ENCODE measurements around the gene BCAS3. TPM values are rescaled to one million over a fixed set of nuclear protein-coding genes. Genes with fewer than 3 reads are reported as not detected.

The BCAS3 gene
- total and polyA plus RNA-seq, 10 donors = 3.7 to 56.0 (median 42.3) TPM

DNA sequence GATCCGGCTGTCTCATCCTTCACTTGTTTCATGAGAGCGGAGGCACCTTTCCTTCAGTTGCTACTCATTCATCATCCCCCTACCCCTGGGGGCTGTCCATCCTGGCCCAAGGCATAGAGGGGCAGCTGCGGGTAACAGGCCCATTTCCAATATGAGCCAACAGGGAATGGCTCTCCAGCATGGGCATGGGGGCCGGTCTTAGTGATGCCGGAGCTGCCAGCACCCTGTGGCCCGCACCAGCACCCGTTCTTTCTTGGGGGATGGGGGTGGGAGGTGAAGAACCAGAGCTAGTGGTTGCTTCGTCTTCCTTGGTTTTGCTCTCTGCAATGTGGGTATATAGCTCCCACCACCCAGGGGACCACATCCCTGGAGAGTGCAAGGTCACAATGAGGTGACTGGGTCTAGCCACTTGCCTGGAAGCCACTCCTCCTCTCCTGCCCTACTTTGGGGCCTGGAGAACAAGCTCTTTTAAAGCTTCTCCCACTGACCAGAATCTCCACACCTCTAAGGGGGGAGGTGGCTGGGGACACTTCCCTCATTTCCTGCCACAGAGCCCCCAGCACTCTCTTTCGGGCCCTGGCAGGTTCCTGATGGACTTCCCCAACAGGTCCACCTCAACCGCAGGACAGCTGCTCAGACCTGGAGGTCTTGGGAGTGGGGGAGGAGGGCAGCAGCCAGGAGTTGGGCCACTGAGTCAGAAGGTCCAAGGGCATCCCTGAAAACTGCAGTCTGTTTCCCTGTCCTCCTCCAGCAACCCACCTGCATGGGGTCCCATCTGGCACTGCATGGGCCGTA lies 710.1 kb downstream of the BCAS3 start:
- H3K27me3 ChIP-seq (replicated peaks in 1 of 7) = peaks cover 0 to 26% (median 0%) of the 10 kb centered on the region in 7 donors
- H3K4me1 ChIP-seq = peaks cover 2 to 14% (median 7%) of the 10 kb centered on the region in 6 donors
- intact Hi-C loops (cut with DNase I; ENCODE audit: low total_unique reads) = loop anchor here (10.0 kb wide), 1 partner anchor 383 kb away; no protein-coding TSS in a partner anchor
- H3K36me3 ChIP-seq = peaks cover 0 to 9% (median 0%) of the 10 kb centered on the region in 6 donors
- TF ChIP-seq POLR2A (IDR thresholded peaks at IDR 0.05) (no peak), POLR2AphosphoS5 (IDR thresholded peaks at IDR 0.05) (no peak)
- TF ChIP-seq, protein P1, sequence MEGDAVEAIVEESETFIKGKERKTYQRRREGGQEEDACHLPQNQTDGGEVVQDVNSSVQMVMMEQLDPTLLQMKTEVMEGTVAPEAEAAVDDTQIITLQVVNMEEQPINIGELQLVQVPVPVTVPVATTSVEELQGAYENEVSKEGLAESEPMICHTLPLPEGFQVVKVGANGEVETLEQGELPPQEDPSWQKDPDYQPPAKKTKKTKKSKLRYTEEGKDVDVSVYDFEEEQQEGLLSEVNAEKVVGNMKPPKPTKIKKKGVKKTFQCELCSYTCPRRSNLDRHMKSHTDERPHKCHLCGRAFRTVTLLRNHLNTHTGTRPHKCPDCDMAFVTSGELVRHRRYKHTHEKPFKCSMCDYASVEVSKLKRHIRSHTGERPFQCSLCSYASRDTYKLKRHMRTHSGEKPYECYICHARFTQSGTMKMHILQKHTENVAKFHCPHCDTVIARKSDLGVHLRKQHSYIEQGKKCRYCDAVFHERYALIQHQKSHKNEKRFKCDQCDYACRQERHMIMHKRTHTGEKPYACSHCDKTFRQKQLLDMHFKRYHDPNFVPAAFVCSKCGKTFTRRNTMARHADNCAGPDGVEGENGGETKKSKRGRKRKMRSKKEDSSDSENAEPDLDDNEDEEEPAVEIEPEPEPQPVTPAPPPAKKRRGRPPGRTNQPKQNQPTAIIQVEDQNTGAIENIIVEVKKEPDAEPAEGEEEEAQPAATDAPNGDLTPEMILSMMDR (IDR thresholded peaks at IDR 0.05 in 8 of 11, conservative IDR thresholded peaks at IDR 0.05 in 3 of 11) = no peak
- no peak overlapping the region for H3K27ac ChIP-seq
- DNase-seq = no peak
- no peak overlapping the region for H3K4me3 ChIP-seq
- no peaks in the 10 kb centered on the region for H3K9me3 ChIP-seq
- 84 to 91% (median 86%) methylated on average over 7 to 11 of the region's 11 CpGs for WGBS, 5 donors

DNA sequence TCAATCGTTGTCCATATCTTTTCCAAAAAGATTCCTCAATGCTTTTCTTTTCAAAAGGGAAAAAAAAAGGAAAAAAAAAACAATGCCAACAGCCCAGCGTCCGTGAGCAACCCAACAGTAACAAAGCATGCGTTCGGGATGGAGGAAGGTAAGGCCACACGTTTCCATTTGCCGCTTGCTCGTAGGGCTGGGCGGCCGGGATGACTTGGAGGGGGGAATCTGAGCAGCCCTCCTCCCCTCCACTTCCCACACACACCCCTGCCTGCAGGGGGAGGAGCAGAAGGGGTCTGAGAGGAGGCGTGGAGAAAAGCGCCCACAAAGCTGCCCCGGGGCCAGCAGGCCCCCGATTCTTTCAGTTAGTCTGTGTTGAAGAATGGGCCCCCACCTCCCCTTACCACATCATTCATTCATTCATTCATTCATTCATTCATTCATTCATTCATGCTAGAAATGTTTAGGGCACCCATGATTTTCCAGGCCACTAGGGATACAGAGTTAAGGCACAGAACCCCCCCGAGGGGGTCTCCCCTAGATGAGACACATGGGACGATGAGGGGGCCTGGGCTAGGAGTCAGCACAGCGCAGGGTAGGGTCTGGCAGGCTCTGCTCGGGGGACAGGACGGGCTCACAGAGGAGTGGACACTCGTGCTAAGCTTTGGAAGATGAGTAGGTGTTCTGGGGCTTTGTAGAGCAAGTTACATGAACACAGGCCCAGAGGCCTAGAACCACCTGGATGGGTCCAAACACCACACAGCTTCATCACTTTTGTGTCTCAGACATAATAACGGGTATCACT lies 711.1 kb downstream of the BCAS3 start:
- intact Hi-C loops (cut with DNase I; ENCODE audit: low total_unique reads) = loop anchor here (10.0 kb wide), 1 partner anchor 384 kb away; no protein-coding TSS in a partner anchor
- H3K4me1 ChIP-seq = peaks cover 2 to 14% (median 7%) of the 10 kb centered on the region in 6 donors
- no peak for DNase-seq
- TF ChIP-seq, protein P1 (IDR thresholded peaks at IDR 0.05 in 8 of 11, conservative IDR thresholded peaks at IDR 0.05 in 3 of 11) = no peak
- no peak for TF ChIP-seq POLR2AphosphoS5 (IDR thresholded peaks at IDR 0.05)
- TF ChIP-seq POLR2A (IDR thresholded peaks at IDR 0.05) = no peak
- H3K4me3 ChIP-seq = no peak overlapping the region
- no peak overlapping the region for H3K27ac ChIP-seq
- peaks cover 0 to 29% (median 0%) of the 10 kb centered on the region in 7 donors for H3K27me3 ChIP-seq (replicated peaks in 1 of 7)
- H3K9me3 ChIP-seq = no peaks in the 10 kb centered on the region
- whole genome bisulfite sequencing, 5 donors = 86 to 92% (median 90%) methylated on average over 21 of the region's 21 CpGs
- peaks cover 0 to 11% (median 0%) of the 10 kb centered on the region in 6 donors for H3K36me3 ChIP-seq

DNA sequence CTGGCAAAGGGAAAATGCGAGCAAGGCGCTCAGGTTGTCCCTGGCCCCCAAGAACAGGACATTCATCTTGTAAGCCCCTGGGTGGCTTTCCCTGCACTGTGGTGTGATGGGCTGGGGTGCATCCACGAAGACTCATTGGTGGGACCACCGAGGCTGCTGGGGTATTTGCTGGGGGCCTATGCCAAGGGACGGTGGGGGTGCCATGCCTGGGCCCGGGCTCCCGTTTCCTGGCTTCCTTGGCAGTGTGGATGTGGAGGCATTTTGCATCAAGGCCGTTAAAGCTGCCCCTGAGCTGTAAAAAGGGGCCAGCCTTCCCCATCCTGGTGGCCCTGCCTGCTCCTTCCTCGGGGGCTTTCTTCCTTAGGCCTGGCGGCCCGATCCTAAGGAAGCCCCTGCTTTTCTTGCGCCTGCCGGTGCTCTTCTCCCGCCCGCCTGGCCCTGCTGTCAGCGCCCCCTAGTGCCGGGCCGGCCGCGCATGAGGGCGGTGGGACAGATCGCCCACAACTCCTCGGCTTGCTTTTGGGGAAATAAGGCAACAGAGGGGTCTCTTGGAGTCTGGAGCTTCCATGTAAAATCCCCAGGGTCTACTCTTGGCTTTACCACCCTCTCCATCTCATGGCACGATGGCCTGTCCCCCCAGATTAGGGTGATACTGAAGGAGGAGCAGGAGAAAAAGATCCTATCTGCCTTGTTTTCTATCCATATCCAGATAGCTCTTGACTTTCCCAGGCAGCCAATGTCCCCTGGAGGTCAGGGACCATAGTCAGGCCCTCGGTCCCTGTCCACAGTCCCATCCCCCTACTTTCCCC lies 712.2 kb downstream of the BCAS3 start:
- 20 to 27% (median 22%) methylated on average over 19 to 25 of the region's 25 CpGs for WGBS, 5 donors
- H3K9me3 ChIP-seq = no peaks in the 10 kb centered on the region
- H3K27ac ChIP-seq = peak overlapping the region in 1 of 8 donors; percentile 34
- H3K4me3 ChIP-seq = no peak overlapping the region
- H3K27me3 ChIP-seq (replicated peaks in 1 of 7) = peaks cover 0 to 41% (median 1%) of the 10 kb centered on the region in 7 donors
- intact Hi-C loops (cut with DNase I; ENCODE audit: low total_unique reads) = loop anchor here (10.0 kb wide), 1 partner anchor 385 kb away; no protein-coding TSS in a partner anchor
- TF ChIP-seq POLR2AphosphoS5 (IDR thresholded peaks at IDR 0.05) (peak in 2 of 3 donors; percentile 29 to 63), POLR2A (IDR thresholded peaks at IDR 0.05) (no peak)
- TF ChIP-seq, protein P1 (IDR thresholded peaks at IDR 0.05 in 8 of 11, conservative IDR thresholded peaks at IDR 0.05 in 3 of 11) = peak; percentile 38 to 84 (median 74)
- DNase-seq = peak; percentile 86
- peaks cover 0 to 11% (median 0%) of the 10 kb centered on the region in 6 donors for H3K36me3 ChIP-seq
- H3K4me1 ChIP-seq = peaks cover 2 to 22% (median 7%) of the 10 kb centered on the region in 6 donors

Measured in spleen (tissue), 11 donors.